Erythroblast (primary cell): ENCODE data around the gene FHAD1.

Source experiments
- GATA1 ChIP-seq: IDR thresholded peaks from 2 replicates; pipeline ENCODE4 v1.6.1; 2011; ENCODE audit warnings: low read depth, mild to moderate bottlenecking, control low read depth, low read length, moderate library complexity
- POLR2A ChIP-seq: IDR thresholded peaks from 2 replicates; pipeline ENCODE4 v1.6.1; 2011; ENCODE audit warnings: mild to moderate bottlenecking, low read length

GRCh38 chr1:15296585-15297321 lies 49.7 kb downstream of the FHAD1 start:
- TF ChIP-seq POLR2A (no peak), GATA1 (no peak)
